Measurements from ENCODE around the gene IL1RAPL1.

IL1RAPL1 gene

GRCh38 chrX:29724316-29724715, 1137.1 kb downstream of the IL1RAPL1 start:
- TF ChIP-seq, protein P1, sequence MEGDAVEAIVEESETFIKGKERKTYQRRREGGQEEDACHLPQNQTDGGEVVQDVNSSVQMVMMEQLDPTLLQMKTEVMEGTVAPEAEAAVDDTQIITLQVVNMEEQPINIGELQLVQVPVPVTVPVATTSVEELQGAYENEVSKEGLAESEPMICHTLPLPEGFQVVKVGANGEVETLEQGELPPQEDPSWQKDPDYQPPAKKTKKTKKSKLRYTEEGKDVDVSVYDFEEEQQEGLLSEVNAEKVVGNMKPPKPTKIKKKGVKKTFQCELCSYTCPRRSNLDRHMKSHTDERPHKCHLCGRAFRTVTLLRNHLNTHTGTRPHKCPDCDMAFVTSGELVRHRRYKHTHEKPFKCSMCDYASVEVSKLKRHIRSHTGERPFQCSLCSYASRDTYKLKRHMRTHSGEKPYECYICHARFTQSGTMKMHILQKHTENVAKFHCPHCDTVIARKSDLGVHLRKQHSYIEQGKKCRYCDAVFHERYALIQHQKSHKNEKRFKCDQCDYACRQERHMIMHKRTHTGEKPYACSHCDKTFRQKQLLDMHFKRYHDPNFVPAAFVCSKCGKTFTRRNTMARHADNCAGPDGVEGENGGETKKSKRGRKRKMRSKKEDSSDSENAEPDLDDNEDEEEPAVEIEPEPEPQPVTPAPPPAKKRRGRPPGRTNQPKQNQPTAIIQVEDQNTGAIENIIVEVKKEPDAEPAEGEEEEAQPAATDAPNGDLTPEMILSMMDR (conservative IDR thresholded peaks at IDR 0.05; ENCODE audit: low read depth) = no peak
- CTCF ChIA-PET = no interaction called here
- POLR2A ChIA-PET (ENCODE audit: low non-redundant PET) = no interaction called here

GRCh38 chrX:29726811-29727210, 1139.6 kb downstream of the IL1RAPL1 start:
- no peak overlapping the region for H3K27ac ChIP-seq
- TF ChIP-seq, protein P1 (conservative IDR thresholded peaks at IDR 0.05; ENCODE audit: low read depth) = no peak
- no peak for DNase-seq (ENCODE audit: low spot score)
- POLR2A ChIA-PET (ENCODE audit: low non-redundant PET) = no interaction called here
- CTCF ChIA-PET = no interaction called here

More at GRCh38 chrX:29724316-29724715, 1137.1 kb downstream of the IL1RAPL1 start:
- no peak for DNase-seq (ENCODE audit: low spot score)
- no peak overlapping the region for H3K27ac ChIP-seq

DNA sequence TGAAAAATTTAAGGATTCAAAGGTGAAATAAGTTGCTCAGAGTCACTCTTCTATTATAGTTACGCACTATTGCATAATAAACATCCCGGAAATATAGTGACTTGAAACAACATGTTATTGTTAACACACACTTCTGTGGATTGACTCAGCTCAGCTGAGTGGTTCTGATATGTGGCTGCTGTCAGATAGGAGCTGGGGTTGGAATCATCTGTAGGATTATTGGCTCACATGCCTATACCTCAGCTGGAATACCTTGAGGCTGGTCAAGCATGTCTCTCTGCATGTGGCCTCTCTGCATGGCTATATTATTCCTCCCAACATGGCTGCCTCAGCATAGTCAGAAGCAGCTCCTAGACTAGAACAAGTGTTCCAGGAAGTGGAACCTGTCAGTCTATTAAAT, 1141.4 kb downstream of the IL1RAPL1 start:
- TF ChIP-seq, protein P1 (conservative IDR thresholded peaks at IDR 0.05; ENCODE audit: low read depth) = no peak
- ChIA-PET POLR2A (ENCODE audit: low non-redundant PET) (no interaction called here), CTCF (no interaction called here)
- DNase-seq (ENCODE audit: low spot score) = peak; percentile 2
- H3K27ac ChIP-seq = no peak overlapping the region

GRCh38 chrX:29744966-29745365, 1157.7 kb downstream of the IL1RAPL1 start:
- ChIA-PET CTCF (no interaction called here), POLR2A (ENCODE audit: low non-redundant PET) (no interaction called here)
- H3K27ac ChIP-seq = no peak overlapping the region
- TF ChIP-seq, protein P1 (conservative IDR thresholded peaks at IDR 0.05; ENCODE audit: low read depth) = no peak
- DNase-seq (ENCODE audit: low spot score) = no peak

DNA sequence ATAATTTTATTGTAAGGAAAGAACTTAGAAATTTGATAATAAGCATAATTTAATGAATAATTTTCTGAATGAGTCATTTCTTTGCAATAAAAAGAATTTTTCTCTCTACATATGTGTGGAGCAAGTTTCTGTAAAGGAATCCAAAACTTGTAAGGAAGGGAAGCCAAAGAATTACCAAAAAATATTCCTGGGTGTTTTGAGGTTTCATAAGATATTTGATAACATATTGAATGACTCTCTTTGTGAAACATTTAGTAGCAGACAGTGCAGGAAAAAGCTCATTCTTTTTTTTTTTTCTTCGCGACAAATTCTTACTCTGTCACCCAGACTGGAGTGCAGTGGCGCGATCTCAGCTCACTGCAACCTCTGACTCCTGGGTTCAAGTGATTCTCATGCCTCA, 1159.1 kb downstream of the IL1RAPL1 start:
- TF ChIP-seq, protein P1 (conservative IDR thresholded peaks at IDR 0.05; ENCODE audit: low read depth) = no peak
- POLR2A ChIA-PET (ENCODE audit: low non-redundant PET) = no interaction called here
- no peak for DNase-seq (ENCODE audit: low spot score)
- CTCF ChIA-PET = no interaction called here
- no peak overlapping the region for H3K27ac ChIP-seq

- CTCF ChIA-PET = no interaction called here
- POLR2A ChIA-PET (ENCODE audit: low non-redundant PET) = no interaction called here
- TF ChIP-seq, protein P1 (conservative IDR thresholded peaks at IDR 0.05; ENCODE audit: low read depth) = no peak
- no peak for DNase-seq (ENCODE audit: low spot score)
- H3K27ac ChIP-seq = no peak overlapping the region
These were observed 1174.8 kb downstream of the IL1RAPL1 start for GRCh38 chrX:29762006-29762405.

GRCh38 chrX:29775890-29776289, 1188.6 kb downstream of the IL1RAPL1 start:
- DNase-seq (ENCODE audit: low spot score) = no peak
- H3K27ac ChIP-seq = no peak overlapping the region
- CTCF ChIA-PET = no interaction called here
- TF ChIP-seq, protein P1 (conservative IDR thresholded peaks at IDR 0.05; ENCODE audit: low read depth) = no peak
- POLR2A ChIA-PET (ENCODE audit: low non-redundant PET) = no interaction called here

Measured in RWPE1 (cell line).